ENCODE measurements around the gene PLPP3. TPM values are rescaled to one million over a fixed set of nuclear protein-coding genes. Genes with fewer than 3 reads are reported as not detected.

The PLPP3 gene
- total RNA-seq, 1 donor from 2014 or later, result not detected

DNA sequence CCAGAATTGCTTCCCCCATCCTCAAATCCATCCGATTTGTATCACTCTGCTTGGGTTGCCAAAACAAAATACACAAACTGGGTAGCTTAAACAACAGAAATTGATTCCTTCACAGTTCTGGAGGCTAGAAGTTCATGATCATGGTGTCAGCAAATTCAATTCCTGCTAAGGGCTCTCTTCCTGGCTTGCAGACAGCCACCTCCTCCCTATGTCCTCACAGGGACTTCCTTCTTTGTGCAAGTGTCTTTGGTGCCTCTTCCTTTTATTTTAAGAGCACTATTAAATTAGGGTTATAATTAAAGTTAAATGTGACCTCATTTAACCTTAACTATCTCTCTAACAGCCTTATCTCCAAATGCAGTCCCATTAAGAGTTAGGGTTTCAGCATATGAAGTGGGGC is 112.8 kb downstream of the PLPP3 start:
- Mint-ChIP-seq H3K36me3 (ENCODE audit: low read depth) (no peaks in the 10 kb centered on the region), H3K4me1 (ENCODE audit: low read depth) (no peaks in the 10 kb centered on the region), H3K27ac (no peak overlapping the region), H3K4me3 (no peak overlapping the region), H3K9me3 (no peaks in the 10 kb centered on the region), H3K27me3 (ENCODE audit: insufficient read depth) (peaks cover 4% of the 10 kb centered on the region)
- intact Hi-C loops (cut with micrococcal nuclease), result no loop called here
- no peak for DNase-seq (ENCODE audit: low spot score)

DNA sequence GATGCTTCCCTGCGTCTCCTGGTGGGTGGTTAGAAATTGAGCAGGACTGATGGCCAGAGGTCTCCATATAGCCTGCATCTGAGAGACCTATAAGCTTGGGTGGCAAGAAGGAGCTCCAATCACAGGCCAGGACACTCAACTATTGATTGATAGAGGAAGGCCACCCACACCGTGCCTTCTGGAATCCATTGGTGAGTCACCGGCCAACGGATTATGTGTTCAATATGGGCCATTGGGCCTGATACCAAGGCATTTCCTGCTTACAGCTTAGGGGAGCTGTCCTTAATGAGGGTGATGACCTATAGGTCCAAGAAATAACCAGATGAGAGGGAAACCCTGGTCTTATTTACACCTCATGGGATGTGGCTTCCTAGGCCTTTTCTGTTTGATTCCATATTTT is 115.1 kb downstream of the PLPP3 start:
- Mint-ChIP-seq H3K27ac (no peak overlapping the region), H3K27me3 (ENCODE audit: insufficient read depth) (no peaks in the 10 kb centered on the region), H3K4me3 (no peak overlapping the region), H3K36me3 (ENCODE audit: low read depth) (no peaks in the 10 kb centered on the region), H3K4me1 (ENCODE audit: low read depth) (no peaks in the 10 kb centered on the region), H3K9me3 (no peaks in the 10 kb centered on the region)
- DNase-seq (ENCODE audit: low spot score), result no peak
- intact Hi-C loops (cut with micrococcal nuclease), result no loop called here

DNA sequence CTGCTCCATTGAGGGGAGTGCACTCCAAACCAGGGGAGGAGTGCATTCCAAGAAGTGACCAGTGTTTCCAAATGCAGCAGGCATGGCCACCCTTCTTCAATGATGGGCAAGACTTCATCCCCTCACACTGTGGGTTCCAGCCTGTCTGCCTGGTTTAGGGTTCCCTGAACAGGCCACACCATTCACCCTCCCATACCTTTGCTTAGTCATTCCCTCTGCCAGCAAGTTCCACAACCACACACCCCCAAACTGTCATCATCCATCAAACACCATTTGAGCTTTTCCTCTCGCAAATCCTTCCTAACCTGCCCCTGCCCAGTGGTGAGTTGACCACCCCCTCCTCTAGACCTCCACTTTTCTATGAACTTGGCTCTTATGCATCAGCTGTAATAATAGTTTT is 116.0 kb downstream of the PLPP3 start:
- Mint-ChIP-seq H3K4me3 (no peak overlapping the region), H3K4me1 (ENCODE audit: low read depth) (no peaks in the 10 kb centered on the region), H3K27me3 (ENCODE audit: insufficient read depth) (no peaks in the 10 kb centered on the region), H3K36me3 (ENCODE audit: low read depth) (no peaks in the 10 kb centered on the region), H3K27ac (no peak overlapping the region), H3K9me3 (no peaks in the 10 kb centered on the region)
- intact Hi-C loops (cut with micrococcal nuclease), result no loop called here
- DNase-seq (ENCODE audit: low spot score), result no peak

DNA sequence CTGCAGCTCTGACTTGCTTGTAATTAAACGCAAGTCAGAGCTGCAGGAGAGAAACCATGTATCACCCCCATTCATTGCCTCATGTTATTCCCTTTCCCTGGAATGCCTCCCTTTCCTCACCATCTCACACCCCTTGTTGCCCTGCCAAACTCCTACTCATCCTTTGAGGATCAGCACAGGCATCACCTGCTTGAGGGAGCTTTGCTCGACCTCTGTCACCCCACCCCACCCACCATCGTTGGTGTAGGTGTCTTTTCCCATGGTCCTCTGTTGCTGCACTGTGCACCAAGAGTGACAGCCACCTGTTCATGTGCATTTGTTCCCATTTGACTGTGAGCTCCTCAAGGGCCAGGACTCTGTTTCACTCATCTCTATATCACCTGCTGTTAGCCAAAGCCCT is 117.2 kb downstream of the PLPP3 start:
- intact Hi-C loops (cut with micrococcal nuclease), result no loop called here
- H3K4me1 Mint-ChIP-seq (ENCODE audit: low read depth), result no peaks in the 10 kb centered on the region
- no peaks in the 10 kb centered on the region for H3K27me3 Mint-ChIP-seq (ENCODE audit: insufficient read depth)
- H3K4me3 Mint-ChIP-seq, result no peak overlapping the region
- H3K9me3 Mint-ChIP-seq, result no peaks in the 10 kb centered on the region
- H3K27ac Mint-ChIP-seq, result no peak overlapping the region
- no peaks in the 10 kb centered on the region for H3K36me3 Mint-ChIP-seq (ENCODE audit: low read depth)
- DNase-seq (ENCODE audit: low spot score), result no peak

DNA sequence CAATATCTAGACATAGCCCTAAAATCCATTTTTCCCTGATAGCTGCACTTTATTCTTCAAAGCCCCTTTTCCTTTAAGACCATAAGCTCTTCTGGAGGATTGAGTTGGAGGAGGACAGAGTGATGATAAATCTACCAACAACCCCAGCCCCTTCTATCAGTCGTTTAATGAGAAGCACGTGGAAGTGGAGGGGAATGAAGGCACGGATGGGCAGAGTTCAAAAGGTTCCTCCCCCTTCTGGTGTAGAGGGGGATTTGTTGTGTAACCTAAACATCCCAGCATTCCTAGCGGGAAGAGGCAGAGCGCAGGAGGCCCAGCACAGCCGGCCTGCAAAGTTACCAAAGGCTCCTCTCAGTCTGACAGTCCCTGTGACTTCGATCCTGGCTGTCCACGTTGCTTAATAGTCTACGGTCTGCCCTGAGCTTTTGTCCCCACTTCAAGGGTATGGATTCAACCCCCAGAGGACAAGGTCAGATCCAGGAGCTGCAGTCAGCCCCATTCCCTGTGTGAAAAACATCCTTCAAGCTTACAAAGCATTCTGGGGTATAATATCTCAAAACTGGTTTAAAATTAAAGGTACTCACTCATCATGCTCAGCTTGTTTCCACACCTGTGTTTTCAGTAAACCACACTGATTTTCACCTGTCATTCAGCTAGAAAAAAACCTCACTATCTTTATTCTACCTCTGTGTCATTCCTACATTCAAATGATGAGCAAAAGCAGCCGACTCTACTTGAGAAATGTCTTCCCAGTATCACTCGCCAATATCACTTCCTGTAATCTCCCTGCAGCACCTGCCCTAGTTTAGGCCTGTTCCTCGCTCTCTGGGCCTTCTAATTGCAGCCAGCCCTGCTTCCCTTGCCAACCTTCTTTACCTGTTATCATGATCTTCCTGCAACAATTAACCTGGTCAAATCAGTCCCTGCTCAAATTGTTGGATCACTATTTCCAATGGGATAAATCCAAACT is 117.9 kb downstream of the PLPP3 start:
- Mint-ChIP-seq H3K27me3 (ENCODE audit: insufficient read depth) (no peaks in the 10 kb centered on the region), H3K4me1 (ENCODE audit: low read depth) (no peaks in the 10 kb centered on the region), H3K36me3 (ENCODE audit: low read depth) (no peaks in the 10 kb centered on the region), H3K4me3 (no peak overlapping the region), H3K27ac (no peak overlapping the region), H3K9me3 (no peaks in the 10 kb centered on the region)
- no peak for DNase-seq (ENCODE audit: low spot score)
- intact Hi-C loops (cut with micrococcal nuclease), result no loop called here

DNA sequence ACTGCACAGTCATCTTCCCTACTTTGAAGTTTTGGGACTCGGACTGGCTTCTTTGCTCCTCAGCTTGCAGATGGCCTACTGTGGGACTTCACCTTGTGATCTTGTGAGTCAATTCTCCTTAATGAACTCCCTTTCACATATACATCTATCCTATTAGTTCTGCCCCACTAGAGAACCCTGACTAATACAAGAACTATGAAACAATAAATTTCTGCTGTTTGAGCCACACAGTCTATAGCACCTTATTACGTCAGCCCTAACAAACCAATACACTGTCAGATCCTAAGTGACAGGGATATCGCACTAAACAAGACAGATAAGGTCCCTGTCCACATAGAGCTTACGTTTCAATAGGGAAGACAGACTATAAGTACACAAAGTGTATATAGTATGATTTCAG is 120.1 kb downstream of the PLPP3 start:
- DNase-seq (ENCODE audit: low spot score), result no peak
- intact Hi-C loops (cut with micrococcal nuclease), result no loop called here
- Mint-ChIP-seq H3K36me3 (ENCODE audit: low read depth) (no peaks in the 10 kb centered on the region), H3K27ac (no peak overlapping the region), H3K9me3 (no peaks in the 10 kb centered on the region), H3K27me3 (ENCODE audit: insufficient read depth) (no peaks in the 10 kb centered on the region), H3K4me1 (ENCODE audit: low read depth) (no peaks in the 10 kb centered on the region), H3K4me3 (no peak overlapping the region)

DNA sequence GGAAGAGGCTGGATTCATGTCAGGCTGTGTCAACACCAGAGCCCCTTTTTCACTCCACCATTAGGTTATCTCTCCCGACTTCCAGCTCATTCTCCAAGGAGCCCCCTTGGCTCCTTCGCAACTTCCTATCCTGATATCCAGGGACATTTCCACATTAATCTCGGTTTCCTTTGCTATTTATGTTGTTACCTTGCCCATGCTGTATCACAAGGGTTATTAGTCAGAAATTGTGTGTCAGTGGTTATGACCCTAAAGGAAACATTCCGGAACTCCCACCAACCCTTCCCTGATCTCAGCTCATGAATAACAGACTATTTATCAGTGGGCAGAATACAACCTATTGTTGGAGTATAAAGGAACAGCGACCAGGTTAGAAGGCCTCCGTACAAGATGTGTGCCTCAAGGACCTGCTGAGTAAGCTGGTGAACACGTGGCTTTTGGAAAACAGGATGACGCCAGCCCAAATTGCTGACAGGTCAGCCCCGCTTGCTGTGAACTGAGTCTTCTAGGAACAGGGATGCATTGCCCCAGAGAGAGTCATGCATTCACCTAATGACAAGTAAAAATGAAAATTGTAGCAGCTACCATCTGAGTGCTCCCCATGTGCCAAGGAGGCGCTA is 121.5 kb downstream of the PLPP3 start:
- H3K36me3 Mint-ChIP-seq (ENCODE audit: low read depth), result no peaks in the 10 kb centered on the region
- no peak for DNase-seq (ENCODE audit: low spot score)
- H3K4me1 Mint-ChIP-seq (ENCODE audit: low read depth), result no peaks in the 10 kb centered on the region
- no peak overlapping the region for H3K27ac Mint-ChIP-seq
- no peaks in the 10 kb centered on the region for H3K9me3 Mint-ChIP-seq
- intact Hi-C loops (cut with micrococcal nuclease), result no loop called here
- H3K4me3 Mint-ChIP-seq, result no peak overlapping the region
- no peaks in the 10 kb centered on the region for H3K27me3 Mint-ChIP-seq (ENCODE audit: insufficient read depth)

DNA sequence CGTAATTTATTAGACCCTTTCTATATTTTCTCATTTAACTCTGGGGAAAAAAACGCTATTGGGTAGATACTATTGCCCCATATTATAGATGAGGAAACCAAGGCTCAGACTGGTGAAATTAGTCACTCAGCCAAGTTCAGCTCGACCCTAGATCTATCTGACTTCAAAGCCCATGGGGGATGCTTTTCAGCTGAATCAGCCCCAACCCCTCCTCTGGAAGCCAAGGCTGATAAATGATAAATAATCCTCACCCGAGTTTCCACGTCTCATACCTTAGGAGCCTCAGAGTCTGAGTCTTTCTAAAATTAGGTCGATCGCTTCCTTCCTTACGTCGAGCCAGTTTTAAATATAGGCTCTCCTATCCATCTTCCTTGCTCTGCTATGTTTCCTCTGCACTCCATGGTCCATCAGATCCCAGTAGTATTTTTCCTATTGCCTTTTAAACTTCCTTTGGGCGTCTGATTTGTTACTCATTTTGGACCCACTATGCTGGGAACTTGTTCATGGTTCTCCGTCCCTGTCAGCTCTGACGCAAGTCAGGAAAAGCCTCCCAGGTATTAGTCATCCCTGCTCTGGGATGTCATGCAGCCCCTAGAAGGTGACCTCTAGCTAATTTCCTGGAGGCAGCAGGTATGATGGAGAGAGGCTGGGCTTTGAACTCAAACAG is 122.8 kb downstream of the PLPP3 start:
- H3K27me3 Mint-ChIP-seq (ENCODE audit: insufficient read depth), result no peaks in the 10 kb centered on the region
- no peak overlapping the region for H3K4me3 Mint-ChIP-seq
- DNase-seq (ENCODE audit: low spot score), result no peak
- no peak overlapping the region for H3K27ac Mint-ChIP-seq
- no peaks in the 10 kb centered on the region for H3K36me3 Mint-ChIP-seq (ENCODE audit: low read depth)
- no peaks in the 10 kb centered on the region for H3K9me3 Mint-ChIP-seq
- intact Hi-C loops (cut with micrococcal nuclease), result no loop called here
- H3K4me1 Mint-ChIP-seq (ENCODE audit: low read depth), result no peaks in the 10 kb centered on the region

DNA sequence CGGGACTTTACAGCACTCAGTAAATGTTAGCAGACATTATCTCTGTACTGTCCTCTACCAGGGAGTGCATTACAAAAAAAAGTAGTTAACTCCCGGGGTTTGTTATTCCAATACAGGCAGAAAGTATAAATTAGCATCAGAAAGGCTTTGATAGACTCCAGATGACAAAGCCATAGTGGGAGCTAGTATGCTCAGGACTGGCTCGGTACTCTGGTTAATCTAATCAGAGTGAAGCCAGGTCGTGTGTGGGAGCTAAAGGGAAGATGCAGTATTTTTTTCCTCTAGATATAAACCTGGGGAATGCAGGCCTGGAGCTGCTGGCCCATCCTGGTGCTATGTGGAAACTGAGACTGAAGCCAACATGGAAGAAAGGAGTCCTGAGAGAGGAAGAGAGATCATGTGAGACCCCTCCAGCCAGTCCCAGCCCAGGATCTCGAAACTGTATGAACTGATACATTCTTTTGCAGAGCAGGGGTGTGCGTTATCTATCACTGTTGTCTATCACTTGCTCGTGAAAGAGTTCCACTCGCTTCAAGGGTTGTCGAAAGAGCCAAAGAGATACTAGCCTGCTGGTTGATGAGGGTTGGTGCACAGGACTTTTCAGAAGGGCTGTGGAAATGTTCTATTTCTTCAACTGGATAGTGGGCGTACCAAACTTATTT is 125.8 kb downstream of the PLPP3 start:
- H3K4me3 Mint-ChIP-seq, result no peak overlapping the region
- H3K9me3 Mint-ChIP-seq, result no peaks in the 10 kb centered on the region
- H3K27ac Mint-ChIP-seq, result no peak overlapping the region
- H3K27me3 Mint-ChIP-seq (ENCODE audit: insufficient read depth), result no peaks in the 10 kb centered on the region
- DNase-seq (ENCODE audit: low spot score), result no peak
- intact Hi-C loops (cut with micrococcal nuclease), result no loop called here
- no peaks in the 10 kb centered on the region for H3K36me3 Mint-ChIP-seq (ENCODE audit: low read depth)
- no peaks in the 10 kb centered on the region for H3K4me1 Mint-ChIP-seq (ENCODE audit: low read depth)

DNA sequence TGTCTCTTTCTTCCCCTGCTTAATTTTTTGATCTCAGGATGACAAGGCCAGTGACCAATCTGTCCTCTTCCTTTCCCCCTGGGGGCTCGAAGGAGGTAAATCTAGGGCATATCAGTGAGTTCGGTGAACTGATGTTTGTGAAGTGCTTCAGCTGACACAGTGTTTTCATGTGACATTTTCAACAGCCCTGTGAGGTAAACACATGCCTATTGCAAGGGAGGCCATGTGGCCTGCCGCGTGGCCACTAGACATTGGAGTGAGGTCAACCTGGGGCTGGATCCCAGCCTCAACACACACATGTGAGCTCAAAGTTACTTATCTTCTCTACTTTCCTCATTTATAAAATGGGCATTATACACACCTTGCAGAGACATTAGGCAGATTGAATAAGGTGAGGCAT is 126.3 kb downstream of the PLPP3 start:
- H3K36me3 Mint-ChIP-seq (ENCODE audit: low read depth), result no peaks in the 10 kb centered on the region
- H3K4me1 Mint-ChIP-seq (ENCODE audit: low read depth), result no peaks in the 10 kb centered on the region
- no peaks in the 10 kb centered on the region for H3K27me3 Mint-ChIP-seq (ENCODE audit: insufficient read depth)
- H3K27ac Mint-ChIP-seq, result no peak overlapping the region
- intact Hi-C loops (cut with micrococcal nuclease), result no loop called here
- no peak overlapping the region for H3K4me3 Mint-ChIP-seq
- H3K9me3 Mint-ChIP-seq, result no peaks in the 10 kb centered on the region
- DNase-seq (ENCODE audit: low spot score), result no peak

DNA sequence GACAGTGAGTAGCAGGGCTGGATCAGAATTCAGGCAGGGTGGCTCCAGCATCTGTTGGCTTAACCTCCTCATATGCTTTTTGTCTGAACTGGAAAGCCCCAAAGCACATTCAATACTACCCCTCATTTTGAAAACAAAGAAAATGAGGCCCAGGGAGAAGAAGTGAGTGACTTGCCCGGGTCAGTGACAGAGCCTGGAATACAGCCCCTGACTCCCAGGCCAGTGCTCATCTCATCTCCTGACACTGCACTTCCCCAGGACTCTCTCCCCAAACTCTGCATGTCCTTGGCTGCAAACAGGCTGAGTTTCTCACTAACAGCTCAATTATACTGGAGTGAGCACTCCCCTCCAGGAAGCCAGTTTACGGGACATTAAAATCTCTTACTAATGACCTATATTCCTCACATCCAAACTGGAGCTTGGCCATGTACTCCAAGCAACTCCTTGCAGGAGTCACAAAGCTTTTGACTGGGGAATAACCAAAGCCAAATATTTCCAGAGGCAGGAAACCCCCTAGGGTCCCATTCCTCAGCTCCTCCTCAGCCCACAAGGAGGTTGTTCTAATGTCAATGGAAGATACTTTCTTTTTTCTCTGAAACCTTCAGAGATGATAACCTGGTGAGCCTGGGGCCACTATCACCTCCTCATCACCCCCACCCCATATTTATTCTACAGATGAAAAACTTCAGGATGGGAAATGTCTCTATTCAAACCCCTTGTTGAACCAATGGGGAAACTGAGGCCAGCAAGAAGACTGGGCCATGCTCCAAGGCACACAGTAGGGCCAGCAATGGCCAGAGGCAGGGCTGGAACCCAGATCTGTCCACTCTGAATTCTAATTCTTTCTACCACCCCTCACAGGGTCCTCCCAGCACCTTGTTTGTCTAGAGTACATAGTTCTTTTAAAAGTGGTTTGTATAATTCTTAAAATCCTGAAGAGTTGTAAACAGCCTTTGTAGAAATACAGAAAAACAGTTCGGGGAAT is 127.0 kb downstream of the PLPP3 start:
- Mint-ChIP-seq H3K9me3 (no peaks in the 10 kb centered on the region), H3K4me3 (no peak overlapping the region), H3K27ac (no peak overlapping the region), H3K4me1 (ENCODE audit: low read depth) (no peaks in the 10 kb centered on the region), H3K36me3 (ENCODE audit: low read depth) (no peaks in the 10 kb centered on the region), H3K27me3 (ENCODE audit: insufficient read depth) (no peaks in the 10 kb centered on the region)
- intact Hi-C loops (cut with micrococcal nuclease), result no loop called here
- DNase-seq (ENCODE audit: low spot score), result no peak

DNA sequence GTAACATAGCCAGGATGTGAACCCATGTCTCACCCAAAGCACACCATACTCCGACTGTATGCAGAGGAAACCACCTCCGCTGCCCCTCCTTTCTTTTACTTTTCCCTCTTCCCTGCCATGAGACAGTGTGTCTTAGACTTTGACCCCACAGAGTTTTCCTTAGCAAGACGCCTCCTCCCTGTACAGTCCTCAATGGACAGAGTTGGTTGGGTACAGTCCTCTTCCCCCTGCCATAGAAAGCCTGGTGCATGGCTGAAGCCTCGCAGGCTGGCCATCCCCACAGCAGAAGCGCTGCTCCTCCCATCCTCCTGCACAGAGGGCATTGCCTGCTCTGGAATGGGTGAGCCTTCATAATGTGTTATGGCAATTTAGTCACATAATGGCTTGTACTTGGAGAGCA is 127.9 kb downstream of the PLPP3 start:
- H3K36me3 Mint-ChIP-seq (ENCODE audit: low read depth), result no peaks in the 10 kb centered on the region
- intact Hi-C loops (cut with micrococcal nuclease), result no loop called here
- DNase-seq (ENCODE audit: low spot score), result no peak
- no peaks in the 10 kb centered on the region for H3K4me1 Mint-ChIP-seq (ENCODE audit: low read depth)
- no peaks in the 10 kb centered on the region for H3K27me3 Mint-ChIP-seq (ENCODE audit: insufficient read depth)
- no peaks in the 10 kb centered on the region for H3K9me3 Mint-ChIP-seq
- H3K27ac Mint-ChIP-seq, result no peak overlapping the region
- H3K4me3 Mint-ChIP-seq, result no peak overlapping the region
